ENCODE data around the gene RALBP1.

Gene RALBP1

DNA sequence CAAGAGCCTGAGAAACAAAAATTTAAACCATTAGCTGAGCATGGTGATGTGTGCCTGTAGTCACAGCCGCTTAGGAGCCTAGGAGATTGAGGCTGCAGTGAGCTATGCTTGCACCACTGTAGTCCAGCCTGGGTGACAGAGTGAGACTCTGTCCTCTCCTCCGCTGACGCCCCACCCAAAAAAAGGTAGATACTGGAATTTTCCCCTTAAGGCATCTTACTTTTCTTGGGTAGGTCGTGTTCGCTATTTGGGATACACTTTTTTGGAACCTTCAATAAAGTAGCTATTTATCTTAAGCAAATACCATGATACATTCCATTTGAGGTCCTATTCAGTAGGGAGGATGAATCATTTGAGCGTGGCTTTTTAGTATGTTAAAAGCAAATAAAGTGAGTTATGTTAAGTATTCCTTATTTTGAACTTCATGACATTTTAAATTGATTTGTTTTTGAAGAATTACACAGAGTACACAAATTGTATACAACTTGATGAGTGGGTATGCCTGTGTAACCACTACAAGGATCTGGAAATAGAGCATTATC is 38.7 kb downstream of the RALBP1 start:
- FAIRE-seq = no peak

DNA sequence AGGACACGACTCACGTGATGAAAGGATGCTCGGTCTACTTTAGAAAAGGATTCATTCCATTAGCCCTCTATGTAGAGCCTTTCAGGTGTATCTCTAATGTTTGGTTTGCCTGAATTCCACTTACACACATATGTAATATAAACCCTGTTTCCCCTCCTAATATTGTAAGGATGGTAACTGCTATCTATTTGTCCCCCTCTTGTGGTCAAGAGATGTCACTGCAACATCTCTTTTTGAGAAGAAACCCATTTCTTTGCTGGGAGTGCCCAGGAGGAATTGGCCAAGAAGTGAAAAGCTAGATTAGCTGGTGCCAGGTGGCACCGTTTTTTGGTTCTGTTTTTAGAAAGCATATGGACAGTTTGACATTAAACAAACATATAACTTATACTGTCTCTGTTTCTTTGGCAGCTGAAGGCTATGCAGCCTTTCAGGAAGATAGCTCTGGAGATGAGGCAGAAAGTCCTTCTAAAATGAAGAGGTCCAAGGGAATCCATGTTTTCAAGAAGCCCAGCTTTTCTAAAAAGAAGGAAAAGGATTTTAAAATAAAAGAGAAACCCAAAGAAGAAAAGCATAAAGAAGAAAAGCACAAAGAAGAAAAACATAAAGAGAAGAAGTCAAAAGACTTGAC is 41.2 kb downstream of the RALBP1 start:
- FAIRE-seq = peak; percentile 49

DNA sequence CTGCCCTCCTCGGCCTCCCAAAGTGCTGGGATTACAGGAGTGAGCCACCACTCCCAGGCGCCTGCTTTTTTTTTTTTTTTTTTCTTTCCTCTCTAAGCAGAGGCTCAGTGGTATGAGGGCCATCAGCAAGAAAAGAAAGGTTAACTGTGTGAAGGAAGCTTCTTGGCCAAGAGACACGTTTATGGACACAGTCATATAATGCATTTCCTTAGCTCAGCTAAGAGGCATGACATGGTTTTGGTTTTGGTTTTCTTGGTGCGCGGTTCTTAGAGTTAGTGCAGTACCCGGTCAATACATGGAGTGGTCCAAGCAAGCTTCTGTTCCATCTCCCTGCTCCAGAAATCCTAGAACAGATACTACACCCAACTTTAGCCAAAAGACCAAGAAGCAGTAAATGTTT is 42.6 kb downstream of the RALBP1 start:
- no peak for FAIRE-seq

DNA sequence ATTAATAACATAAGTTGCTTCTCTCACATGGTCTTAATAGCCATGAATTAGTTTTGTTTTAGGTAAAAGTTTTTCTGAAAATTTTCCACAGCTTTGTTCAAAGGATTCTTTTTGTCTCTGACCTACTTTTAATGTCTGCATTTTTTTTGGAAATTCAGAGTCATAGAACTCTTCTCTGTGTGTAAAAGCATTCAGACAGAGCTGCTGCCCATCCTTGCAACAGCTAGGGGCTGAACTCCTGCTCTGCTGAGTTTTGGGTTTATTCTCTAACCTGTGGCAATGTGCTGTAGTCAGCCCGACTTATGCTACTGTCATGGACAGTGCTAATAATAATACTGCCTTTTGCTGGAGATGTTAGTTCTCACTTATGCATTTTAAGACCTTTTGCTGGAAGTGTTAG is 44.1 kb downstream of the RALBP1 start:
- no peak for FAIRE-seq

DNA sequence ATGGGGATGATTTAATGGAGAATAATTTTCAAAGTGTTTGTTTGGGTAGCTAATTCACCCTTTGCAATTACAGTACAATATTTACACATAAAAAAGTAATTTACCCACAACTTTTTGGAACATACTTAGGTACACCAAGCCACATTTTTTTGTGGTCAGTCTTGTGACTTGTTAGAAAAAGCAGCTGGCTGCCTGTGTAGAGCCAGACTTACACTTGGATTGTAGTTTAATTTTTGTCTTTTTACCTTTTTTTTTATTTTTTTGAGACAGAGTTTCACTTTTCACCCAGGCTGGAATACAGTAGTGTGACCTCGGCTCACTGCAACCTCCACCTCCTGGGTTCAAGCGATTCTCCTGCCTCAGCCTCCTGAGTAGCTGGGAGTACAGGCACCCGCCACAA is 45.4 kb downstream of the RALBP1 start:
- FAIRE-seq = no peak

DNA sequence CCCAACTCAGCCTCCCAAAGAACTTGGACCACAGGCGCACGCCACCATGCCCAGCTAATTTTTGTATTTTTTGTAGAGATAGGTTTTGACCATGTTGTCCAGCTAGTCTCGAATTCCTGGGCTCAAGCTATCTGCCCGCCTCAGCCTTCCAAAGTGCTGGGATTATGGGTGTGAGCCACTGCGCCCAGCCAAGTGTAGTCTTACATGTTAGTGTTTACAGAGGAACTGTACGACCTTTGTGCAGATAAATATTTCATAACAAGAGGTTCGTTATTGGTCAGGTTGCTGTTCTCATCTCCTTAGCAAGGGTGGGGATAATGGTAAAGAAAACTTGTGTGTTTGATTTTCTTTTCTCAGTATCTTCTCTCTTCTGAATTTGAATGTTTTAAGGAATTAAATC is 46.5 kb downstream of the RALBP1 start:
- FAIRE-seq = no peak

DNA sequence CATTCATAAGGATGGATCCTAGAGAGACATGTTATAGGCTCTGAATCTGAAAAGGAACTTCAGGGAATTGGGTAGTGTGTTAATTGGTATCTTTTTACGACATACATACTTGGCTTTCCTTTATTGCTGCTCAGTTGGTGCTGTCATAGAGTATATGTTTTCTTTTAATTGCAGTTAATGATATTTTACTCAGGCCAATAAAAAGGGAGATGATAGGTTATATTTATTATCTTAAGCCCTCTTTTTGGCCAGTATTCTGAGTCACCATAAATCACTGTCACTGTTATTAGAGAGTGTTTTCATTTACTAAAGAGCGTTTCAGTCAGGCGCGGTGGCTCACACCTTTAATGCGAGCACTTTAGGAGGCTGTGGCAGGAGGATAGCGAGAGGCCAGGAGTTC is 47.6 kb downstream of the RALBP1 start:
- FAIRE-seq = no peak

DNA sequence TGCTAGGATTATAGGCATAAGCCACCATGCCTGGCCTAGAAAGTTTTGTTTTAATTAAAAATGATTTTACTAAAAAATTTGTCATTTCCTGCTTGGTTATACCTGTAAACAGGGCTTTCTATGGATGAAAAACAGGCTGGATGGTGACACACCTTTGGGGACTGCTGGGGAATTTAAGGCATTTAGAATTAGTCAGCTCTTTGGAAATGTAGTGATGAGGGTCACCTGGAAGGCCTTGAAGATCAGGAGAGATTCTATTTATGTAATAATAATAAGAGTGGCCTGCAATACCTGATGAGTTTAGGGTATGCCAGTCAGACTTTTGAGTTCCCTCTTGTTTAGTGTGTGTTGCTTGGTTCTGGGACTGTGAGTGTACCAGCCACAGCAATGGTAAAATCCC is 51.1 kb downstream of the RALBP1 start:
- no peak for FAIRE-seq

DNA sequence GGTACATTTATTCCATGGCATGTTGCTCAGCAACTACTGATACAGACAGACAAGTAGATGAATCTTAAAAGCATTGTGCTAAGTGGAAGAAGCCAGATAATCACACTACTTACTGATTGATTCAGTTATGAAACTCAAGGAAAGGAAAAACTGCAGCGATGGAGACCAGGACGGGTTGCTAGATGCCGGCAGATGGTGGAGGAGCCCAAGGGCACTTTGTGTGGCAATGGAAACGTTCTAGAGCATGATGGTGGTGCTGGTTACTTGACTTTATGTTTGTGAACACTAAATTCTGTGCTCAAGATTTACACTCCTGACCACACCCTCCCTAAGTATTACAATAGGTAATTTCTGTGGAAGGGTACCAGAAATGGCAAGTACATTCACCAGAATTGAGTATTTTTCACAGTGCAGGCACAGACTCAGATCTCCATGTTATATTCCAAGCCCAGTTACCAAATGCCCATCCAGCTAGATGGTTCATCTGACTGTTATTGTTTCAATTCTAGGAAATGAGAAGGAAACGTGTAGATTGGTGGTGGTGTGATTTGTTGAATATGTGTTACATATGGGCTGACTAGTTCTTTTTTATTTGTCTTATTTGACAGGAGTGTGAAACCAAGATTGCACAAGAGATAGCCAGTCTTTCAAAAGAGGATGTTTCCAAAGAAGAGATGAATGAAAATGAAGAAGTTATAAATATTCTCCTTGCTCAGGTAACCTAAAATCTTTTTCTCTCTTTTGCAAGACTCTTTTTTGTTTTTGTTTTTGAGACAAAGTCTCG is 55.1 kb downstream of the RALBP1 start:
- no peak for FAIRE-seq

DNA sequence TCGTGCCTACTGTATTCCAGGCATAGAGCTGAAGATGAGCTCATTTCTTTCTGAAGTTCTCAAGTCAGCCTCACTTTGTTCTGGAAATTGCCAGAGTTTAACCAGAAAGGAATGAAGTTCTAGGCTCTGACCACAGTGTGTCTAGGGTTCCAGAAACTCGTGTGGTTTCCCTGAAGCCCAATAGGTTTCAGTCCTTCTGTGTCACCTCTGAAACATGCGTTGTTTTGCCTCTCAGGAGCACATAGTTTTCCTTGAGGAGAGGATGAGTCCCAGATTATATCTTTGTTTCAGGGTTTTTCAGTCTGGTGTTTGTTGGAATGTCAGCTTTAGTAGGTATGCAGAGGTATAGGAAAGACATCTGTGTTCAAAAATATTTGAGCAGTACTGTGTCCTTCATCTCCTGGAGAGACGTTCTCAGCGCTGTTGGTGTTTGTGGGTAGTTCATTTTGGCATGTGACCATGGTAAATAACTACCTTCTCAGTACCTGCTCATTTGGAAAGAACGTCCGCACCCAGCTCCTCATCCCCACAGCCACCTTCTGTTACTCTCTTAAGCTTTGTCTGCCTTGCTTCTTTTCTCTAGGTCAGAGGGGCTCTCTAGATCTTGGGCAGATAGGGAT is 56.6 kb downstream of the RALBP1 start:
- no peak for FAIRE-seq

DNA sequence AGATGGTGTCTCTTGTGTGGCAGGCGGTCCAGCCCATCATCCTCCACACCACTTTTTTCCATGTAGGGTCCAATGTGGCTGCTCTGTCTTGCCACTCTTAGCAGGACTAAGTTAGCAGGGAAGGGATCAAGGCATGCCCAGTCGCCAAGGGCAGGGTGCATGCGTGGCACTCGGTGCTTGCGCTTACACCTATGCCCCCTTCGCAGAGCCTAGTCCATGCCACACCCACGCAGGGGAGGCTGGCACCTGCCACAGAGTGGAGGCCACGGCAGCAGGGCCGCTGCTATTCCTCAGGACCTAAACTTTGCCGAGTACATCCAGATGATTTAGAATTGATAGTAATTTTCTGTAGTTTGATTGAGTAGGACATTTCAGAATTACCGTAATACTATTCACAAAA is 59.5 kb downstream of the RALBP1 start:
- FAIRE-seq = no peak

DNA sequence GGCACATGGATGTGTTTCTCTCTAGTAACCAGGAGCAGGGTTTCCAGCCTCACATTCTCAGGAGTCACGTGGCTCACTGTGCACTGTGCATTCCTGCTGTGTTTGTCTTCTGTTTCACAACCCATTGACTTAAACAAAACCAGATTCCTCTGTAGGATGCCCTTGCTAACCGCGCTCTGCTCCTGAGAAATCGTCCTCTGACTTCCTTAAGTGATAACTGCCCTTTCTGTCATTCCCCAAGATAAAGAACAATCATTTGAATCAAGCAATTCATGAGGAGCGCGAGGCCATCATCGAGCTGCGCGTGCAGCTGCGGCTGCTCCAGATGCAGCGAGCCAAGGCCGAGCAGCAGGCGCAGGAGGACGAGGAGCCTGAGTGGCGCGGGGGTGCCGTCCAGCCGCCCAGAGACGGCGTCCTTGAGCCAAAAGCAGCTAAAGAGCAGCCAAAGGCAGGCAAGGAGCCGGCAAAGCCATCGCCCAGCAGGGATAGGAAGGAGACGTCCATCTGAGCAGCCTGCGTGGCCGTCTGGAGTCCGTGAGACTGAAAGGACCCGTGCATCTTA is 60.2 kb downstream of the RALBP1 start:
- no peak for FAIRE-seq

DNA sequence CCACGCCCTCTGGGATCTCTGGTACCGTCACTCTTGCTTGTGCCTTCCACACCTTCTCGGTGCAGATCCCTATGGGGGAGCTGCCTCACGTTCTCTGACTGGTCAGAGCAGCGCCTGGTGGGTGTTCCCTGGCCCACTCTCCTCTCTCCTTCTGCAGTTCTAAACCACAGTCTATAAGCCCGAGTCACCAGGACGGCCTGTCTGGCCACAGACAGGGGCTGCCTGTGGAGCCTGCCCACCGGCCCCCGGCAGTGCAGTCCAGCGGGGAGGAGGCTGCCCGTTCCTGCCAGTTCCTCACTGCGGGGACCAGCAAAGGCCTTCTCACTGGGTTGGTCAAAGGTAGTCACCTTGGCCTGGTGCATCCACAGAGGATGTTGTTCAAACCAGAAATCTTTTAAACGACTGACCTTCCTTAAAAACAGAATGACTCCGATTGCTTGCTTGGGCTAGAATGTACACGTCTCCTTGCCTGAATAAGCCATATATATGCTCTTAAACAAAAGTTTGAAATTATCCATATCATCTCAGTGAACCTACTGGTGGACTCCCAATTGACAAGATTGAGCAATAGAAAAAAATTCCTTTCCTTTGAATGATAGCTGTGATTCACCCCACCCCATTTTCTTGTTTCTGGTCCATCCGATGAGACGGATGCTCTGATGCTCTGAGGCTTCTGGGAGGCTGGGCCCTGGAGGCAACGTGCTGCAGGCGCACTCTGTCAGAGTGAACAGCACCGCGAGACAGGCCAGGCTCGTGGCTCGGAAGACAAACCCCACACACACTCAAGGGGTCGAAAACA is 61.2 kb downstream of the RALBP1 start:
- no peak for FAIRE-seq

DNA sequence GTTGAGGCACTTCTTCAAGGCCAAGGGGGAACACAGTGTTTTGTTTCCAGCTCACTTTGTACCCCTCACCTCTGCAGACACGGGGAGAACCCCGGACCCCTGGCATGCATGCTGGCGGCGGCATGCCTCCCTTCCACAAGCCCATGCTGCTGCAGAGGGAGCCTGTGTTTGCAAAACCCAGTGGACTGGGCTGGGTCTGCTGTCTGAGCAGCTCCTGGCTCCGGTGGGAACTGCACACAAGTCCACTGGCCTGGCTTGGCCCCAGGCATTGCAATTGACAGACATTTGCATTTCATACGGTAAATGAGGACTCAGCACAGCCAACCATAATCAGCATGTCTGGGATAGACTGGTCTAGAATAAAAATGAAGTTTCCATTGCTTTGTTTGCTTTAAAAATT is 62.4 kb downstream of the RALBP1 start:
- no peak for FAIRE-seq

DNA sequence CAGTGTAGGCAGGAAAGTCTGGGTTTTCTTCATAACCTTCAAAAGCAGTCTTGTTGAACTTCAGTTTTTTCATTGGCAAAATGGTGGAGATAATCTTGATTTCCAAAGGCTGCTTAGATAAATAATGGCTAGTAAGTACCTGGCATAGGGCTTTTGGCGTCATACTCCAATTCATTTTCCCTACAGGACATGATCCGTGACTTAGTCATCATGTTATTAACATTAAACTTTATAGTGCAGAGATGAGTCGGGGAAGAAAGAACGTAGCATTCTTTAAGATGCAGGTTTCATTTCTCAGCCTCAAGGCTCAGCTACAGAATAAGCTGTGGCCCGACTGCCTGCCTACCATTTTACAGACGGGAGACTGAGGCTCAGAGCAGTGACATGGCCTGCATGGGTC is 64.0 kb downstream of the RALBP1 start:
- FAIRE-seq = no peak

DNA sequence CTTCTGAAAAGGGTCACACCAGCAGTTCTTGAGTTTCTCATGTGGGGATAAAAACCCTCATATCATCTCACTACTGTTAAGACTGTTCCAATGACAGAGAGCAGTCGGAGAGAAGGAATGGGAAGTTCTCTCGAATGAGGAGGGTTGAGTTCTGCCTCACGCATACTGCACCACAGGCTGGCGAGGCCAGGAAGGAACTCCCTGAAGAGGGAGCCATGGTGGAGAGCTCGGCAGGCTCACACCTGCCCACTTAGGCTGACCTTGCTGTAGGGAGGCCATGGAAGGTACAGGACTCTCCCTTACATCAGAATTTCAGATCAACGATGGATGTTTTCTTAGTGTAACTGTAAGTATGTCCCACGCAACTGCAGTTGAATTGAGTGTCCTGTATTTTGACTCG is 64.6 kb downstream of the RALBP1 start:
- no peak for FAIRE-seq

DNA sequence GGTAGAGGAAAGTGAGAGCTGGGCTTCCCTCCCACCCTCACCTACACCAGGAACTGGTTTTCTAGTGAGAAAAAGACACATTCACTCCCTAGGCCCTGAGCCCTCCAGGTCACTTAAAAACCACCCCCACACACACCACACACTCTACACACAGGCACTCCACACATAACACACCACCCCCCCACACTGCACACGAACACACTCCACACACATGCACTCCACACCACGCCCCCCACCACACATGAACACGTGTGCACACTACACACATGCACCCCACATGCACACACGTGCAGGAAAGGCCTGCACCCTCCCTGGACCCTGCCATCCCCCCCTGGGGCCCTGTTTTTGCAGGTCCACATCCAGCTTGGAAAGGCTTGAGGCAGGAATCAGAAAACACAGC is 67.6 kb downstream of the RALBP1 start:
- FAIRE-seq = no peak

DNA sequence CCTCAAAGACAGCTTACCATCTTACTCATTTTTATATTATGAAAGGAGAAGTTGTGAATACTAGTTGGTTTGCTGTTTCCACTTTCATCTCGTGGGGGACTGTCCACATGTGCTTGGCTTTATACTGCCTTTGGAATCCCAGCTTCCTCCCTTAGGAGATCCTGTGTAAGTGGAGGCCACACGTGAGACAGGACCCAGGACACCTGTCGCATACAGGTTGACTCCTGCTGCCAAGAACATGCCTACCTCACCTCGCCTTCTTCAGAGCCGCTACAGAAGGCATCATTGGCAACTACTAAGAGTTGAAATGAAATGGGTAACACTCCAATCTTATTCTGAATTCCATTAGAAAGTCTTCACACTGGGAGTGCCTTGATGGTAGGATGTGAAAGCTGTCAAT is 69.7 kb downstream of the RALBP1 start:
- no peak for FAIRE-seq

DNA sequence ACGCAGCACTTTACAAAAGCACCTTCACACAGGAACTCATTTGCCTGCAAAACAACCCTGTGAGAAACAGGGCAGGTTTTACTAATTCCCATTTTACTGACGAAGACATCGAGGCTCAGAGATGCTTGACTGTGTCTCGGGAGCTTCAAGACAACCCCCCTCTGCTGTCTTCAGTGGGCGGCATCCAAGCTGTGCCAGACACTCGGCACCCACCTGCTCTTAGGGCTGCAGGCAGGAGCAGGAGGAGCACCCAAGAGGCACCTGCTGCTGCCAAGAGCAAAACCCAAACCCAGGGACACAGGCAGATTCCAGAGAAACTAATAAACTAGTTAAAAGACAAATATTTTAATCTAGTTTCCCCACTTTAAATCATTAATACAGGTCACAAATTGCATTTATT is 71.2 kb downstream of the RALBP1 start:
- FAIRE-seq = no peak

DNA sequence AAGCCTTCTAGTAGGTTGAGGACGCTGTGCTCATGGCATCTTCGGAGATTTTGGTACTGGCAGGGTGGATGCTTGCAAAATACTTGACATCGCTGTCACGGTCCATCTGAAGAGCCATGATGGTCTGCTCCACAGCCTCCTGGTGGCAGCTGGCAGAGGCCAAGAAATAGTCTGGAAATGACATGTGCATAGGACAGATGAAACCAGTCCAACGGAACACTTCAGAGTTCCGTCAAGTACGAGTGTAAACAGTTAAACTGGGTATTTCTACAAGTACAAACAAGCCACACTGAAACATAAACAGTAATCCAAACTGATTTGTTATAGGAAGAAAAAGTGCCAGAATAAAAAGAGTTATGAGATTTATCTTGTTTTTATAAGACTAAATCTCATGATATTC is 72.5 kb downstream of the RALBP1 start:
- no peak for FAIRE-seq

DNA sequence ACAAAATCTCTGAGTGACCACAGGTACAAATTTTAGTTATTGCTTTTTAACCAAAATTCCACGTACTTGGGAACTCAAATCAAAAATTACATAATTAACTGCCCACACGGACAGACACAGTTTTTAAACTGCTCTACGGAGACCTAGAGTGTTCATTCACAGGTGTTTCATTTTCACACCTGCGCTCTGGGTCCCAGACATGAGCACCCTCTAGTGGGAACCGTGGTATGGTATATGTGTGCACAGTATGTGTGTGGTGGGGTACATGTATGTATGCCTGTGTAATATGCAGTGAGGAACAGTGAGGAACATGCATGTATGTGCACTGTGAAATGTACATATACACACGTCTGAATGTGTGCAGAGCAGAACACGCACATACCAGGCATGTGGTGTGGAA is 74.1 kb downstream of the RALBP1 start:
- FAIRE-seq = no peak

DNA sequence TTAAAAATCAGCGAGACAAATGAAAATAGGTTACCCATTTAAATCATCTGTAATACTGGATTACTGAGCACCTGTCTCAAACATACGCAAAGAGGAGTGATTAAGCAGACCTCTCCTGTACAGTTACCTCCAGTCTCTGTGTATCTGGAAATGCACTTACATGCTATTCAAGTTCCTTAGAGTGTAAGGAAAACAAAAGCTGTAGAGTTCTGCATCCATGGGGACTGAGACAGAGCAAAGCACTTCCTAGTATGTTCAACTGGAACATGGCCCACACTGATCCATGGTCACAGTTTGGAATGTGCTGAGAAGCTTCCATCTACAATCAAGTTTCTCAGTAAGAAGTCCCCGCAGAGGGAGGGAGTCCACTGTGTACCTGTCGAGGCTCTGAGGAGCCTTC is 75.1 kb downstream of the RALBP1 start:
- no peak for FAIRE-seq

DNA sequence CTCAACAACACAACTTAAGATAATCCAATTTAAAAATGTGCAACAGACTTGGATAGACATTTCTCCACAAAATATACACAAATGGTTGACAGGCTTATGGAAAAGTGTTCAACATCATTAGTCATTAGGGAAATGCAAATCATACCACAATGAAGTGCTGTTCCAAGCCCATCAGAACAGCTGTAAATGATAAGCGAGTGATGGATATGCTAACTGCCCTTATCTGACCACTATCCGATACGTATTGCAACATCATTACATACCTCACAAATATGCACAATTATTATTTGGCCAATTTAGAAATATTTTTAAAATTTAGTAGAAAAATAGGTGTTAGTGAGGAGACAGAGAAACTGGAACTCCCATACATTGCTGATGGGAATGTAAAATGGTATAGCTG is 76.9 kb downstream of the RALBP1 start:
- no peak for FAIRE-seq
